KMS-11 (cell line): ENCODE measurements around the gene PRDX4.
A peak's percentile ranks its signal among the peaks of the same experiment; 100 is the strongest.

Experiments used
- H2AFZ ChIP-seq: fragments of 200-600 bp; sonication (generic); 2 replicates; pipeline ENCODE4 v1.6.1; 2016; ENCODE audit warnings: antibody characterized with exemption, mixed run types, low read depth
- H3K27ac ChIP-seq: fragments of 200-600 bp; sonication (generic); 2 replicates; pipeline ENCODE4 v1.6.1; 2016; ENCODE audit warnings: mild to moderate bottlenecking, mixed run types
- H3K27me3 ChIP-seq: fragments of 200-600 bp; sonication (generic); 2 replicates; pipeline ENCODE4 v1.6.1; 2017; ENCODE audit warnings: mild to moderate bottlenecking, low read depth, mixed run types, moderate library complexity; ENCODE audit not compliant: insufficient read depth
- H3K36me3 ChIP-seq: fragments of 200-600 bp; sonication (generic); 2 replicates; pipeline ENCODE4 v1.6.1; 2017; ENCODE audit warnings: mild to moderate bottlenecking, mixed run types; ENCODE audit not compliant: insufficient read depth
- H3K4me1 ChIP-seq: fragments of 200-600 bp; sonication (generic); 2 replicates; pipeline ENCODE4 v1.6.1; 2016; ENCODE audit warnings: mild to moderate bottlenecking, low read depth, mixed run types; ENCODE audit not compliant: poor library complexity, severe bottlenecking
- H3K4me2 ChIP-seq: fragments of 200-600 bp; sonication (generic); 2 replicates; pipeline ENCODE4 v1.7.0; 2016; ENCODE audit warnings: mild to moderate bottlenecking, mixed run types
- H3K4me3 ChIP-seq: fragments of 200-600 bp; sonication (generic); IDR thresholded peaks from 2 replicates; pipeline ENCODE4 v1.6.1; 2017; ENCODE audit warnings: low read depth, low read length, mixed read lengths; ENCODE audit not compliant: insufficient read depth
- H3K79me2 ChIP-seq: fragments of 200-600 bp; sonication (generic); 2 replicates; pipeline ENCODE4 v1.6.1; 2016; ENCODE audit warnings: low read depth, mixed run types; ENCODE audit not compliant: insufficient read depth
- H3K9ac ChIP-seq: fragments of 200-600 bp; sonication (generic); 2 replicates; pipeline ENCODE4 v1.6.1; 2016; ENCODE audit warnings: mild to moderate bottlenecking, mixed run types
- H4K20me1 ChIP-seq: fragments of 200-600 bp; sonication (generic); 2 replicates; pipeline ENCODE4 v1.6.1; 2016; ENCODE audit warnings: mild to moderate bottlenecking, mixed run types; ENCODE audit not compliant: insufficient read depth
- TF ChIP-seq, protein P1 (sequence below): fragments of 200-600 bp; sonication (generic); conservative IDR thresholded peaks from 2 replicates; pipeline ENCODE4 v1.6.1; 2017; ENCODE audit warnings: low read depth, mild to moderate bottlenecking, antibody characterized with exemption, low read length, moderate library complexity, mixed read lengths

The PRDX4 gene

DNA sequence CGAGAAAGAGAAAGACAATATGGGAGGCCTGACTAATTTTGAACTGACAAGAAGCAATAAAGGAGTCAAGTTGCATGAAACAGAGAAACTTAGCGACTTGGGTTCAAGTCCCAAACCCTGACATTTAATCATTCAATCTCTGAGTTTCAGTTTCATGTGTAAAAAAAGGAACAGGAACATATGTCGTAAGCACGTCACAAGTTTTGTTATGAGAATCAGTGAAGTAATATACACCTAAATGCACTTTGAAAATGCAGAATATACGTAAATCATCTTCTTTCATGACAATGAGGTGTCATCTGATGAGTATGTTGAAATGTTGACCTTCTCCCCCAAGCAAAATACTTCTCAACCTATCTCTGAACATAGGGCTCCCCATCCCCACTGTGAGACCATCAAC lies 65.4 kb downstream of the PRDX4 start:
- Histone ChIP-seq H4K20me1 (no peaks in the 10 kb centered on the region), H3K36me3 (no peaks in the 10 kb centered on the region), H3K4me3 (no peak overlapping the region), H3K27ac (peak overlapping the region; percentile 69), H2AFZ (no peak overlapping the region), H3K4me1 (peaks cover 44% of the 10 kb centered on the region), H3K4me2 (peak overlapping the region; percentile 66), H3K9ac (no peak overlapping the region), H3K79me2 (peaks cover 14% of the 10 kb centered on the region; the same call in 1 of the 2 replicates), H3K27me3 (no peaks in the 10 kb centered on the region)
- TF ChIP-seq, protein P1, sequence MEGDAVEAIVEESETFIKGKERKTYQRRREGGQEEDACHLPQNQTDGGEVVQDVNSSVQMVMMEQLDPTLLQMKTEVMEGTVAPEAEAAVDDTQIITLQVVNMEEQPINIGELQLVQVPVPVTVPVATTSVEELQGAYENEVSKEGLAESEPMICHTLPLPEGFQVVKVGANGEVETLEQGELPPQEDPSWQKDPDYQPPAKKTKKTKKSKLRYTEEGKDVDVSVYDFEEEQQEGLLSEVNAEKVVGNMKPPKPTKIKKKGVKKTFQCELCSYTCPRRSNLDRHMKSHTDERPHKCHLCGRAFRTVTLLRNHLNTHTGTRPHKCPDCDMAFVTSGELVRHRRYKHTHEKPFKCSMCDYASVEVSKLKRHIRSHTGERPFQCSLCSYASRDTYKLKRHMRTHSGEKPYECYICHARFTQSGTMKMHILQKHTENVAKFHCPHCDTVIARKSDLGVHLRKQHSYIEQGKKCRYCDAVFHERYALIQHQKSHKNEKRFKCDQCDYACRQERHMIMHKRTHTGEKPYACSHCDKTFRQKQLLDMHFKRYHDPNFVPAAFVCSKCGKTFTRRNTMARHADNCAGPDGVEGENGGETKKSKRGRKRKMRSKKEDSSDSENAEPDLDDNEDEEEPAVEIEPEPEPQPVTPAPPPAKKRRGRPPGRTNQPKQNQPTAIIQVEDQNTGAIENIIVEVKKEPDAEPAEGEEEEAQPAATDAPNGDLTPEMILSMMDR, result no peak
